Esophagus (tissue), 2 donors: Measurements from ENCODE around the gene POU4F1. TPM values are rescaled to one million over a fixed set of nuclear protein-coding genes. Genes with fewer than 3 reads are reported as not detected.
A peak's percentile ranks its signal among the peaks of the same experiment; 100 is the strongest.

Experiments
- H3K27ac ChIP-seq, 2 donors: one replicate each; pipeline ENCODE4 v1.5.1; 2013; ENCODE audit warnings: low read depth in 2 of 2, mild to moderate bottlenecking in 2 of 2, inconsistent platforms in 1 of 2, low read length in 1 of 2, moderate library complexity in 1 of 2
- H3K27me3 ChIP-seq, 2 donors: one replicate each; pipeline ENCODE4 v1.6.1; 2013; ENCODE audit warnings: low read length in 2 of 2, control low read depth in 1 of 2, mild to moderate bottlenecking in 1 of 2; ENCODE audit not compliant: insufficient read depth in 2 of 2, control insufficient read depth in 1 of 2
- H3K36me3 ChIP-seq, 2 donors: one replicate each; pipeline ENCODE4 v1.6.1; 2013; ENCODE audit warnings: low read length in 1 of 2; ENCODE audit not compliant: control insufficient read depth in 2 of 2, insufficient read depth in 2 of 2
- H3K4me1 ChIP-seq, 2 donors: one replicate each; pipeline ENCODE4 v1.6.1; 2013; ENCODE audit warnings: low read length in 1 of 2; ENCODE audit not compliant: control insufficient read depth in 2 of 2, insufficient read depth in 2 of 2
- H3K4me3 ChIP-seq, 2 donors: one replicate each; pipeline ENCODE4 v1.5.1; 2013; ENCODE audit warnings: low read length in 2 of 2, mild to moderate bottlenecking in 2 of 2, low read depth in 1 of 2, moderate library complexity in 1 of 2
- H3K9me3 ChIP-seq, 2 donors: one replicate each; pipeline ENCODE4 v1.6.1; 2013; ENCODE audit warnings: mild to moderate bottlenecking in 2 of 2, low read depth in 1 of 2, low read length in 1 of 2, moderate library complexity in 1 of 2; ENCODE audit not compliant: control insufficient read depth in 2 of 2, insufficient read depth in 1 of 2
- WGBS, 2 donors: extraction: QIAGEN DNeasy Blood & Tissue Kit; methylation state at CpG; one replicate each; pipeline ENCODE4 v1.1.7; 2013; 5-methylcytosine and 5-hydroxymethylcytosine counted together
- polyA plus RNA-seq, 2 donors: library from polyadenylated mRNA; stranded (reverse); fragments of 200-250 nt; gene quantifications; one replicate each; pipeline ENCODE4 v1.2.3, GENCODE V29; 2013
- donor health status: healthy with polysubstance abuse.
- donor health status: Bipolar disorder and iron deficiency.

Gene POU4F1
- polyA plus RNA-seq, 2 donors = 0.04 TPM

DNA sequence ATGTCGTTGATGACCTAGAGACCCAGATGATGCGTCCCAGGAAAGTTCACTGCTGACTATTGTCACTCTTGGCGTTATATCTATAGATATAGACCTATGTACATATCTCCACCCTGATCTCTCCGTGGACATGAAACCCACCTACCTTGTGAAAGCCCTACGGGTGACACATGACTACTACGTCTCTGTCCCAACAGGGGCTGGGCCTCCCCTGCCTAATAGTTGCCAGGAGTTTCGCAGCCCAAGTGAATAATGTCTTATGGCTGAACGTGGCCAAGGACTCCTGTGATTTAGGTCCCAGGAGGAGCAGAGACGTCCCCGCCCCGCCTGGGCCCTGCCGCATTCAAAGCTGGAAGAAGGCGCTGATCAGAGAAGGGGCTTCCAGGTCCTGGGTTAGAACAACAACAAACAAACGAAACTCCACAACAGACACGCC lies 4.9 kb upstream of the POU4F1 start:
- Histone ChIP-seq H3K27me3 (peaks cover 15 to 58% of the 10 kb centered on the region in 2 donors), H3K4me3 (peak overlapping the region; percentile 29 to 71), H3K9me3 (peaks cover 0 to 5% of the 10 kb centered on the region in 2 donors), H3K27ac (no peak overlapping the region), H3K36me3 (no peaks in the 10 kb centered on the region), H3K4me1 (peaks cover 11 to 19% of the 10 kb centered on the region in 2 donors)
- 17% methylated on average over 15 of the region's 15 CpGs for WGBS, 2 donors

DNA sequence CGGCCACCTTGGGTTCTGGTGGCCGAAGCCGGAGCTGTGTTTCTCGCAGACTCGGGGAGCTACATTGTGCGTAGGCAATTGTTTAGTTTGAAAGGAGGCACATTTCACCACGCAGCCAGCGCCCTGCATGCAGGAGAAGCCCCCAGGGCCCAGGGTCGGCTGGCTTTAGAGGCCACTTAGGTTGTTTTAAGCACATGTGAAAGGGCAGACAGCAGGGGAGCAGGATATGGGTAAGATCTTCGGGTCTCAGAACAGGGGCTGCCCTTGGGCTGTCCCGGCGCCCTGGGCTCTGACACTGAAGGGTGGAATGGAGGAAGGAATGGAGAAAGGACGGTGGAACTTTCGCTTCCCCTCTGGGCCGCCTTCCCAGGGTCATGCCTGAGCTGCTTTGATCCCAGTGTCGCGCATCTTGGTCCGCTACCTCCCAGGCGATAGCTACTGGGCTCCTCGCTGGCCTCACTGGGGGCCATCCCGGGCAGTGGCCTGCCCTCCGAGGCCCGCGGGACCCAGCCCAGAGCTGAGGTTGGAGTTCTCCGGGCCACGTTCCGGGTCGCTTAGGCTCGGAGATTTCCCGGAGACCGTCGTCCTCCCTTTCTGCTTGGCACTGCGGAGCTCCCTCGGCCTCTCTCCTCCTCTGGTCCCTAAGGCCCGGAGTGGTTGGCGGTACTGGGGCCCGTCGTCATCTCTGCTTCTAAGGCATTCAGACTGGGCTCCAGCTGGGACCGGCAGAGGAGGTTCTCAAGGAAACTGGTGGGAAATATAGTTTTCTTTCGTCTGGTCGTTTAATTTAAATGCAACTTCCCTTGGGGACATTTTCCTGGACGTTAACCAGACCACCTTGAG lies 4.3 kb upstream of the POU4F1 start:
- Histone ChIP-seq H3K4me1 (peaks cover 14 to 25% of the 10 kb centered on the region in 2 donors), H3K27ac (no peak overlapping the region), H3K4me3 (no peak overlapping the region), H3K27me3 (peaks cover 15 to 64% of the 10 kb centered on the region in 2 donors), H3K36me3 (no peaks in the 10 kb centered on the region), H3K9me3 (peaks cover 0 to 5% of the 10 kb centered on the region in 2 donors)
- WGBS, 2 donors = 14 to 20% methylated on average over 42 of the region's 42 CpGs

DNA sequence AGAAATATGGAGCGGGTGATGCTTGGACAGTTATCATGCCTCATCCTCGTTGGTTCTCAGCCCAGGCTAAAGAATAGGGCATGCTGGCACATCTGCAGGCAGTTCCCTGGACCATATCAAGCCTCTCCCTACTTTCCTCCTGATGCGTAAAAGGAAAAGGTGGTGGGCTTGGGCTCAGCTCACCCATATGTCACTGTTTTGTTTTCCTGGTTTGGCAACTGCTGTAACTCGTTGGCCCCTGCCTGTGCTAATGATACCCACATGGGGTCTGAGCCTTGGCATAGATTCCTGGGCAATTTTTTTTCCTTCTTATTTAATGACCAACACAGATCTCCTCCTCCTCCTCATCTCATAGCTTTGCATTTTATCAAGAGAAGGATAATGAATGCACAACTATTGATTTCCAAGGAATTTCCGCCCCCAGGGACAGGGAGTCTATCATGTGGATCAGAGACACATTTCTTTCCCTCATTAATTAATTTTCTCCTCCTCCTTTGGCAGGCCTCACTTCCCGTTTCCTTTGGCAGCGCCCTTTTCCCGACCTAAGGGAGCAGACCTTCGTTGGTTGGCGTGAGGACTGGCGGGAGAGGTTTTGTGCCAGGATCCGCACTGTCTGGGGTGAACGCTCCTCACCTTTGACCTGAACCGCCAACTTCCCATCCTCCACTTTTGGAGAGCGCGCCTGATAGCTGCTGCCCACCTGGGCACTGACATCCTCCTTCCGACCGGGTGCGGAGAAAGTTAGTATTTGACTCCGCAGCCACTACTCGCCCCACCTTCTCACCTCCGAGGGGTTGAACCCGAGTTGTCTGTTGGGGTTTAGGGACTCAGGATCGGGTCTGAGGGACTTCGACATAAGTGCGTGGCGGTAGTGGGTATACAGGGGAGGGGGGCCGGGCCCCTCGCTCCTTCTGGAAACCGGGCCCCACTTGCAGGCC lies 3.4 kb upstream of the POU4F1 start:
- no peak overlapping the region for H3K4me3 ChIP-seq
- 12 to 19% methylated on average over 30 of the region's 30 CpGs for WGBS, 2 donors
- peaks cover 15 to 29% of the 10 kb centered on the region in 2 donors for H3K4me1 ChIP-seq

DNA sequence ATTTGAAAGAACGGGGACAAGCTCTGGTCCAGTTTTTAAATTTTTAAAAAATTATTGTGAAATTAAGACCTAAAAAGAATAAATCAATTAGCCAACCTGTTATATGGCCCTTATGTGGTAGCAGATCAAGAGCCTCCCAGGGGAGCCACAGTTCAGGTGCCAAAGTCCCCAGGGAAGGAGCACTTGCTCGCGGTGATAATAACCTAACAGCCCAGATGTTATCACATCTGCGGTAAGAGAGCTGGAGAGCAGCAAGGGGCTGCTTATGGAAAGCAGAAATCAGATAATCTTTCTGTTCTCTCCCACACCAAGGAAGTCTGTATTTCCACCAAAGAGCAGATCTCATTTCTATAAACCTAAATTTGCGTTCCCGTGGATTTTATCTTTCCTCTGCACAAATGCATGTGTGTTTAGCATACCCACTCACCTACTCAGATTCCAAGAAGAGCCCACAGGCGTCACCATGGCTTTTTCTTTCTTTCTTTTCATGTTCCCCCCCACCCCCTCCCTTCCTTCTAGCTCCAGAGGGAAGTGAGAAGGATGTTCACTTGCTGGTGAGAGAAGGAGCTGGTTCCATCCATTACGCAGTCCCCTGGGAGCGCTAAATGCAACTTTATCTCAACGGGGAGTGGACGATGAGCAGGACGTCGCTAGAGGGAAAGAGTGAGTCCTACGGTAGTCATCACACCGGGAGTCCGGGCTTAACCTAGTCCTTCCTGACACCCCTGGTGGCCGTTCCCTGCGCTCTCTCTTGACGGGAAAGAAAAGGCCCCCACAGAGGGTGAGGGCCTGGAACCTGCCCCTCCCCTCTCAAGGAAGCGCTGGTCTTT lies 1.6 kb upstream of the POU4F1 start:
- H3K9me3 ChIP-seq = peaks cover 0 to 9% of the 10 kb centered on the region in 2 donors
- H3K27ac ChIP-seq = no peak overlapping the region
- H3K27me3 ChIP-seq = peaks cover 13 to 86% of the 10 kb centered on the region in 2 donors
- H3K4me3 ChIP-seq = no peak overlapping the region
- peaks cover 19 to 34% of the 10 kb centered on the region in 2 donors for H3K4me1 ChIP-seq
- WGBS, 2 donors = 4 to 10% methylated on average over 20 of the region's 20 CpGs
- H3K36me3 ChIP-seq = no peaks in the 10 kb centered on the region

More for the DNA sequence above, 3.4 kb upstream of the POU4F1 start:
- Histone ChIP-seq H3K27me3 (peaks cover 15 to 73% of the 10 kb centered on the region in 2 donors), H3K36me3 (no peaks in the 10 kb centered on the region), H3K27ac (no peak overlapping the region), H3K9me3 (peaks cover 0 to 9% of the 10 kb centered on the region in 2 donors)

DNA sequence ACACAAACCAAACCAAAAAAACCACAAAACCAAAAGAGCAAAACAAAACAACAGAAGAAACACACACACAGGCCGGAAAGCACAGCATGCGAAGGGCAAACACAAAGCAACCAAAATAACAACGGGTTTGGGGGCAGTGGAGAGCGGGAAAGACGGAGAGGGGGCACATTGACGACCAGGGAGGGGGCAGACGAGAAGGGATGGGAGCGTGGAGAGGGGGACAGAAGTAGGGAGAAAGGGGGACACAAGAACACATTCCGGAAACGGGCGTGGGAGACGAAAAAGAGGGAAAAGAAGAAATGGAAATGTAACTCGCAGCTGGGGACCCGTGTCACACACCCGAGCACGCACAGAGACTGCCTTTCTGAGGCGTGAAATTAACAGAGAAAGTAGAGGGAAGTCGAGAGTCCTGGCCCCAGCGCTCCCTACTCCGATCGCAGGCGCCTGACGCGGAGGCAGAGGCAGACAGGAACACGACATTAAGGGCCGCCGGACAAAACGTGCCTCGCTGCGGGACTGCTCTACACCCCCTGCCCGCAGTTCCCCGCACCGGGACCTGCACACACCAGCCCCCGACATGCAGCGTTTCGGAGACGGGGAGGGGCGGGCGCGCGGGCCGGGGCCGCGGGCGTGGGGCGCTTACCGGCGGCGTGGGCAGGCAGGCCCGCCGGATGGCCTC lies 652 bp downstream of the POU4F1 start:
- H3K4me3 ChIP-seq = peak overlapping the region; percentile 37 to 48
- peaks cover 13 to 20% of the 10 kb centered on the region in 2 donors for H3K4me1 ChIP-seq
- H3K27ac ChIP-seq = no peak overlapping the region
- H3K27me3 ChIP-seq = peaks cover 13 to 78% of the 10 kb centered on the region in 2 donors
- WGBS, 2 donors = 2 to 3% methylated on average over 46 to 51 of the region's 51 CpGs
- H3K36me3 ChIP-seq = no peaks in the 10 kb centered on the region
- H3K9me3 ChIP-seq = peaks cover 0 to 9% of the 10 kb centered on the region in 2 donors

DNA sequence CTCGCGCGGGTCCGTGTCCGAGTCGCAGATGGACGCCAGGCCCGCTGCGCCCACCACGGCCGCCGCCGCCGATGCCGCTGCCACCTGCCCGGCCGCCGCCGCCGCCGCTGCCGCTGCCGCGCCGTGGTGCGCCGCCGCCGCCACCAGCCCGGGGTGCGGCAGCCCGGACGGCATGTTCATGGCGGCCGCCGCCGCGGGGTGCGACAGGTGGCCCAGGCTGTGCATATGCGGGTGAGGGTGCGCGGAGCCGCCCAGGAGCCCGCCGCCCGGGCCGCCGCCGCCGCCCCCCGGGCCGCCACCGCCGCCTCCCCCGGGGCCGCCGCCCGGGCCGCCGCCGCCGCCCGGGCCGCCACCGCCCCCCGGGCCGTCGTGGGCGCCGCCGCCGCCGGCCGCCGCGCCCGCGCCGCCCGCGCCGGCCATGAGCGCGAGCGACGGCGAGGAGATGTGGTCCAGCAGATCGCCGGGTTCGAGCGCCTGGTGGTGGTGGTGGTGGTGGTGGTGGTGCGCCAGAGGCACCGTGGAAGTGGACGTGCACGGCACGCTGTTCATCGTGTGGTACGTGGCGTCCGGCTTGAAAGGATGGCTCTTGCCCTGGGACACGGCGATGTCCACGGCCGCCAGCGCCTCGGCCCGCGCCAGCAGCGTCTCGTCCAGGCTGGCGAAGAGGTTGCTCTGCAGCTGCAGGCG lies 1.3 kb downstream of the POU4F1 start:
- 4 to 5% methylated on average over 55 to 112 of the region's 112 CpGs for WGBS, 2 donors
- Histone ChIP-seq H3K36me3 (no peaks in the 10 kb centered on the region), H3K4me1 (peaks cover 12 to 19% of the 10 kb centered on the region in 2 donors), H3K27me3 (peaks cover 12 to 77% of the 10 kb centered on the region in 2 donors), H3K27ac (no peak overlapping the region), H3K4me3 (peak overlapping the region in 1 of 2 donors; percentile 48), H3K9me3 (peaks cover 2 to 12% of the 10 kb centered on the region in 2 donors)

DNA sequence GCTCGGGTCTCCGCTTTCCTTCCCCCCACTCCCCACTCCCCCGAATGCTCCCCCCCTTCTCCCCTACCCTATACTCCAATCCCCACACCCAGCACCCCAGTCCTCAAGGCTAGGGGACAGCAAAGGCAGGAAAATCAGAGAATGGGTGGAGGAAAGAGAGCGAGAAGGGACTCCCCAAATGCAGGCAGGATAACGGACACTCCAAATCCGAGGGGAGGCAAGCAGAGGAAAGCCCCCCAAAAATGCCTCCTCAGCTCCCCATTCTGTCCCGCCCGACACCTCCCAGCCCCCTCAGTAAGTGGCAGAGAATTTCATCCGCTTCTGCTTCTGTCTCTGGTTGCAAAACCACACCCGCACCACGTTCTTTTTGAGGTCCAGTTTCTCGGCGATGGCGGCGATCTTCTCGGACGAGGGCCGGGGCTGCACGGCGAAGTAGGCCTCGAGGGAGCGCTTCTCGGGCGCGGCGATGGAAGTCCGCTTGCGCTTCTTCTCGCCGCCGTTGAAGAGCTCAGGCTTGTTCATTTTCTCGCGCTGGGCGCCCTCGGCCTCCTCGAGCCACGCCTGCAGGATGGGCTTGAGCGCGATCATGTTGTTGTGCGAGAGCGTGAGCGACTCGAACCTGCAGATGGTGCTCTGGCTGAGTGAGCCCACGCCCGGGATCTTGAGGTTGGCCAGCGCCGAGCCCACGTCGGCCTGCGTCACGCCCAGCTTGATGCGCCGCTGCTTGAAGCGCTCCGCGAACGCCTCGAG lies 2.1 kb downstream of the POU4F1 start:
- H3K4me3 ChIP-seq = peak overlapping the region in 1 of 2 donors; percentile 48
- WGBS, 2 donors = 6 to 7% methylated on average over 58 of the region's 58 CpGs

More for the DNA sequence above, 2.1 kb downstream of the POU4F1 start:
- Histone ChIP-seq H3K27me3 (peaks cover 10 to 77% of the 10 kb centered on the region in 2 donors), H3K36me3 (no peaks in the 10 kb centered on the region), H3K27ac (no peak overlapping the region), H3K4me1 (peaks cover 8 to 19% of the 10 kb centered on the region in 2 donors), H3K9me3 (peaks cover 2 to 13% of the 10 kb centered on the region in 2 donors)
